GM10248 (cell line): Measurements from ENCODE around the gene ATP6V0A4.

ENCODE experiments used
- CTCF ChIA-PET: fragments of 300-600 bp; sonication (Branson Sonifier 250); formaldehyde crosslinking; extraction: SDS; loops from one replicate; lab custom pipeline; 2021; ENCODE audit warnings: antibody characterized with exemption; lab: Yijun Ruan, JAX
- POLR2A ChIA-PET: fragments of 350-650 bp; sonication (Branson Sonifier 250); formaldehyde crosslinking; extraction: SDS; loops from one replicate; lab custom pipeline; 2020; ENCODE audit warnings: antibody characterized with exemption; lab: Yijun Ruan, JAX
- DNase-seq: peaks from one replicate; pipeline ENCODE4 v3.0.0; 2012; ENCODE audit errors: extremely low spot score
- TF ChIP-seq, protein P1 (sequence below): IDR thresholded peaks from 2 replicates; pipeline ENCODE4 v1.5.1; 2012; ENCODE audit warnings: mild to moderate bottlenecking, low read depth; ENCODE audit errors: extremely low read depth, missing control alignments, control extremely low read depth

The ATP6V0A4 gene

DNA sequence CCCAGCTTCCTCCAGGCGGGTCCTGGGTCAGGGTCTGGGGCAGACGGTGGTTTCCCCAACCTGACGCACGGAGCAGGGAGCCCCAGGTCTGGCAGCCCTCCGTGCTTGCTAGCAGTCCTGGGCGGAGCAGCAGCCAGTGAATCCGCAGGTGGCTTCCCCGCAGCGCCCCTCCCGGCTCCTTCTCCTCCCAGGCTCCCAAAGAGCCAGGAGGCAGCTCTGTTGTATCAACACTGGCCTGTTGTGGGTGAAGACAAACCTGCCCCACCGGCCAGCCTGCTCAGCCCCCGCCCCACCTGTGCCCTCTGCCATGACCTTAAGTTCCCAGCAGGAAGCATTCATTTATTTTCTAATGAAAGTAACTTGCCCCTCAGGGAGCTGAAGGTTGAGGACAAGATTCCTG, 24.2 kb downstream of the ATP6V0A4 start:
- TF ChIP-seq, protein P1, sequence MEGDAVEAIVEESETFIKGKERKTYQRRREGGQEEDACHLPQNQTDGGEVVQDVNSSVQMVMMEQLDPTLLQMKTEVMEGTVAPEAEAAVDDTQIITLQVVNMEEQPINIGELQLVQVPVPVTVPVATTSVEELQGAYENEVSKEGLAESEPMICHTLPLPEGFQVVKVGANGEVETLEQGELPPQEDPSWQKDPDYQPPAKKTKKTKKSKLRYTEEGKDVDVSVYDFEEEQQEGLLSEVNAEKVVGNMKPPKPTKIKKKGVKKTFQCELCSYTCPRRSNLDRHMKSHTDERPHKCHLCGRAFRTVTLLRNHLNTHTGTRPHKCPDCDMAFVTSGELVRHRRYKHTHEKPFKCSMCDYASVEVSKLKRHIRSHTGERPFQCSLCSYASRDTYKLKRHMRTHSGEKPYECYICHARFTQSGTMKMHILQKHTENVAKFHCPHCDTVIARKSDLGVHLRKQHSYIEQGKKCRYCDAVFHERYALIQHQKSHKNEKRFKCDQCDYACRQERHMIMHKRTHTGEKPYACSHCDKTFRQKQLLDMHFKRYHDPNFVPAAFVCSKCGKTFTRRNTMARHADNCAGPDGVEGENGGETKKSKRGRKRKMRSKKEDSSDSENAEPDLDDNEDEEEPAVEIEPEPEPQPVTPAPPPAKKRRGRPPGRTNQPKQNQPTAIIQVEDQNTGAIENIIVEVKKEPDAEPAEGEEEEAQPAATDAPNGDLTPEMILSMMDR: no peak
- POLR2A ChIA-PET: no interaction called here
- CTCF ChIA-PET: interaction anchor here (1.0 kb wide), 1 partner anchor 15 kb away, joined by 3 read pairs; no protein-coding TSS in a partner anchor
- DNase-seq: no peak

DNA sequence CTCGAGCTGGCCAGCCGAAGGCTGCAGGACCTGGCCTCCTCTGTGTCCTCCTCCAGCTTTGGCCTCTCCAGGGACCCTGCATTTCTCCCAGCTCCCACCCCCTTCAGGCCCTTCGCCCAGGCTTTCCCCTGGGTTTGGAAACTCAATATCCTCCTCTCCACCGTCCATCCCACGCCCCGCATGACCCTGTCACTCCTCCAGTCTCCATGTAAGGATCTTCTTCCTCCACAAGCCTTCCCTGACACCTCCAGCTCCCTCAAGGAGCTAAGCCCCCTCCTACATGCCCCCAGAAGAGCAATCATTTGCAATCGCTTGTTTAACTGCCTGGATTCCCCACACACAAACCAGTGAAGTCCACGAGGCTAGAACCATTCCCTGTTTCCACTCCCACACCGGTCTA, 24.8 kb downstream of the ATP6V0A4 start:
- ChIA-PET CTCF (interaction anchor here (1.0 kb wide), 1 partner anchor 15 kb away, joined by 3 read pairs; no protein-coding TSS in a partner anchor), POLR2A (no interaction called here)
- TF ChIP-seq, protein P1: no peak
- no peak for DNase-seq

DNA sequence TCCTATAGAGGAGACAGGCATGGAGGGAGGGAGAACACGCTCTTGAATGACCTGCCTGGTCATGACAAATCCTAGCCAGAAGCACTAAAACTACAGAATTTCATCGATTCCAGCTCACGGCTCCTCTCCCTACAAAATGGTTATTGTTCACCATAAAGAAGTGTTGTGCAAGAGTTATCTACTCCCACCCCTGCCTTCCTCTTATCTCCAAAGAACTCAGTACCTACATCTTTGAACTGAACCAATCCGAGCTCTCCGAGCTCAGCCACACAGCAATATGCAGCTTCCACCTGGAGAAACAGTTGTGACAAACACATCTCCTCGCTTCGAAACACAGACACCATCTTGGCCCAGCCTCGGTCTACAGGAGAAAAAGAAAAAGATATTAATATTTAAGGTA, 27.1 kb downstream of the ATP6V0A4 start:
- no peak for DNase-seq
- POLR2A ChIA-PET: interaction anchor here (0.6 kb wide), 1 partner anchor 61 kb away, joined by 6 read pairs; no protein-coding TSS in a partner anchor
- TF ChIP-seq, protein P1: no peak
- CTCF ChIA-PET: no interaction called here

DNA sequence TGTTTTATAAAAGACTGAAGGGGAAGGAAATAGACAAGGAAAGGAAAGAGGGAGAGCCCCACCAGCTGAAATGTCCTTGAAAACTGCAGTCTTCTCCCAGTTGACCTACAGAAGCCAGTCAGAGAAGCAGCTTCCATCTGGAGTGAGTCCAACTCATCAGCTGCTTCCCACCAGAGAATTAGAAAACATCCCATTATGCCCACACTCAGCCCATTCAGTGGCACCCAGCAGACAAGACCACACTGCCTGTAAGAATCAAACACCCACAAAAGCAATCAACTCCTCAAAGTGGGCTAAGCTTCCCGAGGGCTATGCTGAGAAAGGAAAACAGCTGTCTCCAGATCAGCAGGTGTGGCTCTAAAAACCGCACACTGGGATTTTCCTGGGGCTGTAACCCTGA, 29.8 kb downstream of the ATP6V0A4 start:
- ChIA-PET CTCF (interaction anchor here (0.7 kb wide), 1 partner anchor 29 kb away, joined by 3 read pairs; no protein-coding TSS in a partner anchor), POLR2A (no interaction called here)
- no peak for DNase-seq
- TF ChIP-seq, protein P1: no peak

DNA sequence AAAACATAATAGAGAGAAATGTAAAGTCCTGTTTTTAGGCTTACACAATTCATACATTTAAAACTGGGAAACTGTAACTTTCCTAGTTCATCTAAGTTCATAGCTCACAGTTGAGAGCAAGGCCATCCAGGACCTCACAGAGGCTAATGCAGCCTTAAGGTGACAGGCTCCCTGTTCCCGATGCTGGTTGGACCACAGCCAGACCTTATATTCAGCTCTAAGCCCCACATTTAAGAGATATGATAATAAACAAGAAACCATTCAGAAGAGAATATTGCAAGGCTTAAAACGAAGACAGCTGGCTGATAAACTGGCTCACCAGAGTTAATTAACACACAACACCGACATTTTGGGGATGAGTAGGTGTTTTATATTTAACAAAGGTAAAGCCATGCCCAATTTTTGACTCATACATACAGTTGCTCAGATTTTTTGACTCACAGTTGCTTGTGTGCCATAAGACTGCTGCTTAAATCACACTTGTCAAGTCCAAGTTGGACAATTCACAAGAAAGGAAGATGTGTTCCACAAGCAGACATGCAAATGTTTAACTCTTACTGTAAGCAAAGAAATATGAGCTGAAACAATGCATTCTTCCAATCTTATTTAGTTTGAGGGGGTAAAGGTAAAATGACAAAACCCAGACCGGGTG, 41.3 kb downstream of the ATP6V0A4 start:
- ChIA-PET CTCF (interaction anchor here (0.9 to 2.0 kb wide), 2 partner anchors 18 to 19 kb away, joined by 3 to 8 read pairs; no protein-coding TSS in a partner anchor), POLR2A (no interaction called here)
- TF ChIP-seq, protein P1: no peak
- DNase-seq: no peak

DNA sequence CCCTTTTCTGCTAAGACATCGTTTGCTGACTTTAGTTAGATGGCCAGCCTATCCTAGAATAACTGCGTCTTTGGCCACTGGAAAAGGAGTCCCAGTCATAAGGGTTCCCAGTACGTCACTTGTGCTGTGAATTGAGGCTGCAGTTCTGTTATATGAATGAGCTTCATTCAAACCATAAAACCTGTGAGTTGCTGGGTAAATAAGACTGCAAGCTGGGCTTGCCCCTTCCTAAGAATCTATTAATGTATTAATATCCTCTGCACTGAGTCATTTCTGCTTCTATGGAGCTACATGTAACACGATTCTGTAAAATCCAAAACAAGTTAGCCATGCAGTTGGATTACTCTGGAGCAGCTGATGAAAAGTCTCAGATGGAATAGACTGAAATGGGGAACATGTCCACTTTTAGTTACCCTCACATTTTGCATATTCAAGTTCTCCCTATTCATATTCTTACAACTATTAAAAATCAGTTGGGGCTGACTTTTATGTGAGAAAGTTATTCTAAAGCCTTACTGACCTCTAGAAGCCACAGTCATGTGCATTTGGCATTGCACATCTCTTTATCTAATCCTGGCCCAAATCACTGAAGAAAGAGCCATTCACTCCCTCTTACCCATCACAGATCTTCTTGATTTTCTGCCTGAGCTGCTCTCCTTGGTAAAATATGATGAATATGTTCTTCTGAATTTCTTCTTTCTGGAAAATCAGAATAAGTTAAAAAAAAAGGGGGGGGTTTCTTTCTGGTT, 42.0 kb downstream of the ATP6V0A4 start:
- POLR2A ChIA-PET: no interaction called here
- TF ChIP-seq, protein P1: no peak
- no peak for DNase-seq
- CTCF ChIA-PET: interaction anchor here (0.9 to 2.0 kb wide), 2 partner anchors 17 to 852 kb away, joined by 3 to 8 read pairs; no protein-coding TSS in a partner anchor
